Caco-2 (cell line): ENCODE data around the gene DSCAM. TPM values are rescaled to one million over a fixed set of nuclear protein-coding genes. Genes with fewer than 3 reads are reported as not detected.

ENCODE experiments used
- BruUV-seq: library from RNA; stranded (reverse); fragments of 400-500 nt; replicated peaks from 2 replicates; lab custom pipeline; 2021; lab: Mats Ljungman, UMichigan
- CTCF ChIA-PET: fragments of 300-600 bp; sonication (Branson Sonifier 250); formaldehyde crosslinking; loops from one replicate; lab custom pipeline; 2022; ENCODE audit warnings: antibody characterized with exemption; lab: Charles Lee
- POLR2A ChIA-PET: fragments of 300-600 bp; sonication (Branson Sonifier 250); formaldehyde crosslinking; loops from one replicate; lab custom pipeline; 2022; ENCODE audit warnings: antibody characterized with exemption; lab: Charles Lee
- DNase-seq, 2 experiments: peaks; one replicate each; pipeline versions ENCODE4 v3.0.0 to v3.0.0-alpha.2; 2020 to 2022
- H3K27me3 ChIP-seq: replicated peaks from 2 replicates; pipeline ENCODE4 v1.6.0; 2011; ENCODE audit warnings: low read length; ENCODE audit not compliant: control insufficient read depth, insufficient read depth
- H3K36me3 ChIP-seq: 2 replicates; pipeline ENCODE4 v1.5.1; 2011; ENCODE audit warnings: low read length; ENCODE audit not compliant: control insufficient read depth, insufficient read depth
- H3K4me1 ChIP-seq: fragments of 250-450 bp; sonication (Bioruptor Pico); 2 replicates; pipeline ENCODE4 v1.5.1; 2020; ENCODE audit warnings: mild to moderate bottlenecking
- H3K4me3 ChIP-seq: 2 replicates; pipeline ENCODE4 v1.5.1; 2011; ENCODE audit warnings: low read depth, mild to moderate bottlenecking, control low read depth, low read length
- H3K9me3 ChIP-seq: fragments of 250-450 bp; sonication (Bioruptor Pico); 2 replicates; pipeline ENCODE4 v1.5.1; 2020; ENCODE audit warnings: mild to moderate bottlenecking, moderate library complexity
- H3K27ac Mint-ChIP-seq: one replicate; pipeline ENCODE4 v1.8.0; 2022; ENCODE audit warnings: mixed read lengths; ENCODE audit not compliant: unreplicated experiment
- H3K27me3 Mint-ChIP-seq: one replicate; pipeline ENCODE4 v1.8.0; 2022; ENCODE audit warnings: mixed read lengths; ENCODE audit not compliant: insufficient read depth, unreplicated experiment
- H3K36me3 Mint-ChIP-seq: one replicate; pipeline ENCODE4 v1.8.0; 2022; ENCODE audit warnings: mild to moderate bottlenecking, mixed read lengths; ENCODE audit not compliant: insufficient read depth, unreplicated experiment
- H3K4me1 Mint-ChIP-seq: one replicate; pipeline ENCODE4 v1.8.0; 2022; ENCODE audit warnings: low read depth, mixed read lengths; ENCODE audit not compliant: unreplicated experiment
- H3K4me3 Mint-ChIP-seq: one replicate; pipeline ENCODE4 v1.8.0; 2022; ENCODE audit warnings: mild to moderate bottlenecking, moderate library complexity, mixed read lengths; ENCODE audit not compliant: unreplicated experiment
- H3K9me3 Mint-ChIP-seq: one replicate; pipeline ENCODE4 v1.8.0; 2022; ENCODE audit warnings: mixed read lengths; ENCODE audit not compliant: unreplicated experiment
- CTCF ChIP-seq, 2 experiments: fragments of 200-600 bp in 1 of 2; IDR thresholded peaks; 1 replicate in 1 of 2; 2 replicates in 1 of 2; pipeline versions ENCODE4 v1.5.1 to v1.8.0; 2011 to 2022; ENCODE audit warnings: antibody characterized with exemption in 1 of 2, control low read depth in 1 of 2, inconsistent platforms in 1 of 2, low read depth in 1 of 2, low read length in 1 of 2, mild to moderate bottlenecking in 1 of 2, moderate library complexity in 1 of 2; ENCODE audit not compliant: insufficient read depth in 1 of 2, severe bottlenecking in 1 of 2, unreplicated experiment in 1 of 2
- intact Hi-C: fragments of 100-400 bp; cut with micrococcal nuclease; formaldehyde crosslinking; loops from one replicate; pipeline ENCODE4 v1.10.0; 2022; ENCODE audit not compliant: unreplicated experiment
- total RNA-seq: library from RNA; stranded (reverse); gene quantifications from 2 replicates; pipeline ENCODE4 v1.2.3, GENCODE V29; 2022

Gene DSCAM
- total RNA-seq, 1 experiment from 2014 or later: not detected

GRCh38 chr21:40210251-40210650 is 636.7 kb downstream of the DSCAM start:
- BruUV-seq: no TSS peak
- ChIA-PET CTCF (no interaction called here), POLR2A (no interaction called here)

GRCh38 chr21:40208948-40209345 is 638.0 kb downstream of the DSCAM start:
- ChIA-PET POLR2A (no interaction called here), CTCF (no interaction called here)
- H3K27me3 Mint-ChIP-seq: peaks cover 2% of the 10 kb centered on the region

More at GRCh38 chr21:40210251-40210650, 636.7 kb downstream of the DSCAM start:
- Histone ChIP-seq H3K9me3 (no peaks in the 10 kb centered on the region), H3K27me3 (no peaks in the 10 kb centered on the region), H3K4me1 (no peaks in the 10 kb centered on the region), H3K36me3 (no peaks in the 10 kb centered on the region), H3K4me3 (no peak overlapping the region)
- no peaks in the 10 kb centered on the region for H3K36me3 Mint-ChIP-seq
- H3K27ac Mint-ChIP-seq: no peak overlapping the region
- DNase-seq: no peak
- TF ChIP-seq CTCF (IDR thresholded peaks at IDR 0.05; ENCODE audit: insufficient read depth in 1 of 2, low read depth in 1 of 2, low read length in 1 of 2, severe bottlenecking in 1 of 2, unreplicated experiment in 1 of 2): no peak
- H3K4me1 Mint-ChIP-seq: no peaks in the 10 kb centered on the region
- H3K9me3 Mint-ChIP-seq: no peaks in the 10 kb centered on the region
- peaks cover 2% of the 10 kb centered on the region for H3K27me3 Mint-ChIP-seq
- no peak overlapping the region for H3K4me3 Mint-ChIP-seq
- intact Hi-C loops: no loop called here

GRCh38 chr21:40208206-40208947 is 638.6 kb downstream of the DSCAM start:
- no peaks in the 10 kb centered on the region for H3K9me3 ChIP-seq
- no peaks in the 10 kb centered on the region for H3K36me3 ChIP-seq
- POLR2A ChIA-PET: no interaction called here
- H3K27ac Mint-ChIP-seq: no peak overlapping the region
- no peak overlapping the region for H3K4me3 Mint-ChIP-seq
- H3K4me1 Mint-ChIP-seq: no peaks in the 10 kb centered on the region
- H3K36me3 Mint-ChIP-seq: no peaks in the 10 kb centered on the region
- H3K9me3 Mint-ChIP-seq: no peaks in the 10 kb centered on the region
- TF ChIP-seq CTCF (IDR thresholded peaks at IDR 0.05; ENCODE audit: insufficient read depth in 1 of 2, low read depth in 1 of 2, low read length in 1 of 2, severe bottlenecking in 1 of 2, unreplicated experiment in 1 of 2): no peak
- intact Hi-C loops: no loop called here
- no peak overlapping the region for H3K4me3 ChIP-seq
- H3K27me3 Mint-ChIP-seq: peaks cover 2% of the 10 kb centered on the region
- H3K27me3 ChIP-seq: no peaks in the 10 kb centered on the region
- BruUV-seq: no TSS peak
- DNase-seq: no peak
- no peaks in the 10 kb centered on the region for H3K4me1 ChIP-seq
- CTCF ChIA-PET: no interaction called here

More at GRCh38 chr21:40208948-40209345, 638.0 kb downstream of the DSCAM start:
- no peak for TF ChIP-seq CTCF (IDR thresholded peaks at IDR 0.05; ENCODE audit: insufficient read depth in 1 of 2, low read depth in 1 of 2, low read length in 1 of 2, severe bottlenecking in 1 of 2, unreplicated experiment in 1 of 2)
- no peaks in the 10 kb centered on the region for H3K4me1 Mint-ChIP-seq
- no peaks in the 10 kb centered on the region for H3K9me3 Mint-ChIP-seq
- H3K9me3 ChIP-seq: no peaks in the 10 kb centered on the region
- no TSS peak for BruUV-seq
- H3K4me1 ChIP-seq: no peaks in the 10 kb centered on the region
- no peaks in the 10 kb centered on the region for H3K27me3 ChIP-seq
- no peaks in the 10 kb centered on the region for H3K36me3 Mint-ChIP-seq
- H3K36me3 ChIP-seq: no peaks in the 10 kb centered on the region
- DNase-seq: no peak
- no peak overlapping the region for H3K27ac Mint-ChIP-seq
- no peak overlapping the region for H3K4me3 Mint-ChIP-seq
- no peak overlapping the region for H3K4me3 ChIP-seq
- intact Hi-C loops: no loop called here
